Activated CD8-positive, alpha-beta memory T cell treated with anti-CD3 and anti-CD28 coated beads, Interleukin-2, amount 50 U/mL, for 1 hour (primary cell): Measurements from ENCODE around the gene LRRC74B.
"Not testable (repeated sequence)": the region's sequence is repeated elsewhere in the genome, so short reads cannot be mapped to it uniquely, and the experiment has no call there.

Source experiments
- DNase-seq: peaks from one replicate; pipeline ENCODE4 v3.0.0-alpha.2; 2020; ENCODE audit errors: extremely low read depth

Gene LRRC74B

DNA sequence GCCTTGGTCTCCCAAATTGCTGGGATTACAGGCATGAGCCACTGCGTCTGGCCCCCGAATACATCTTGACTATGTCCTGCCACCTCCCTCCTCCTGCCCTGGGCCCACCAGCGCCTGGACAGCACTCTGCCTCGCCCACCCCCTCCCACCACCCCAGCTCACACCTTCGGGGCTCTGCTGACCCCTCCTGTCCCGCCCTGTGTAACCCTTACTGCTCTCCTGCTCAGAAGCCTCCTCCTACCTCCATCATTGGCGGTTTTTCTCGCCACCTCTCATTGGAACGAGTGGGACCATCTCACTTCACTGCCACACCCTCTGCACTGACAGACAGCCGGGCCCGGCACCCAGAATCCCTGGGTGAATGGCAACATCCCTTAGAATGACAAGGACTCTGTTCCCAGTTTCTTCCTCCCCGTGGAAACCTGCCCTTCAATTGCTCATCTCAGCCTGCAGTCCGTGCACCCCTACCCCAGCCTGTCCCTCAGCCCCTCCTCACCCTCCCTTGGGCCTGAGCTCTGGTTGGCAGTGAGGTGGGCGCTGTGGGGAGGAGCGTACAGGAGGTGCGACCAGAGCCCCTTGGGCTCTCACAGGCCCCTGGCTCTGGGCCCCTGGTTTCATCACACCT, 32.2 kb downstream of the LRRC74B start:
- DNase-seq: no peak

GRCh38 chr22:21078916-21079315, 33.2 kb downstream of the LRRC74B start:
- DNase-seq: no peak

DNA sequence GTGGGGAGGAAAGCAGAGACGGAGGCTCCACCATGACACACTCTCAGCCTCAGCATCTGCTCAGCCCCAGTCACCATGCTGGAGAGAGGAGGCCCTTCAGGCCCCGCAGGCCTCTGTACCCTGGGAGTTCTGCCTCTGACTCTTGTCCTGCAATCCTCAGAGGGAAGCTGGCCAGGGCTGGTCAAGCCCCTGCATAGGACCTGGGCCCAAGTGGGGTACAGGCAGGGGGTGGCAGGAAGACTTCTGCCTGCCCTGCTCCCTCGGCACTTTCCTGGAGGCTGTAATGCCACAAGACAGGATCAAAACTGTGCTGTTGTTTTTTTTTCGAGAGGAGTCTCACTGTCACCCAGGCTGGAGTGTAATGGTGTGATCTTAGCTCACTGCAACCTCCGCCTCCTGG, 33.7 kb downstream of the LRRC74B start:
- no peak for DNase-seq

DNA sequence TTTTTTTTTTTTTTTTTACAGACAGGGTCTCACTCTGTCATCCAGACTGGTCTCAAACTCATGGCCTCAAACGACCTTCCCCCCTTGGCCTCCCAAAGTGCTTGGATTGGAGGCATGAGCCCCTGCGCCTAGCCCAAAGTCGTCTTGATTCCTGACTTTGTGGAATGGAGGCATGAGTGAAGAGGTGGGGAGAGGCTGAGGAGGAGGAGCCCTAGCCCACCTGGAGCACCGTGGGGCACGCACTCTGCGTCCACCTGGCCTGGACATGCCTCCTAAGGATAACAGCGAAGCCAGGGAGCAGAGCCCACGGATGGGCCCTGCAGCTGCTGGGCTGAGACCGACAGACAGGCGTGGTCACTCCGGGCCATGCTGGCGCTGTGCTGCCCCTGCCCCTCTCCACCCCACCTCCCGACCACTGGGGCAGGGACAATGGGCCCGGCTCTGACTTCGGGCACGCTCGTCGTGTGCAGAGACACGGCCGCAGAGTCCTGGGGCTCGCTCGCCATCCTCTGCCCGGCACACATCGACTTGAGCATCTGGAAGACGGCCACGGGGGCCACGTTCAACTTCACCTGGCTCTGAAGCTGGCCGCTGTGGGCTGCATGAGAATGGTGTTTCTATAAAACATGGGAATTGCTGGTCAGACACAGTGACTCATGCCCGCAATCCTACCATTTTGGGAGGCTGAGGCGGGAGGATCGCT, 34.8 kb downstream of the LRRC74B start:
- DNase-seq: no peak

- DNase-seq: no peak
Measured at GRCh38 chr22:21082248-21082647, 36.5 kb downstream of the LRRC74B start.

DNA sequence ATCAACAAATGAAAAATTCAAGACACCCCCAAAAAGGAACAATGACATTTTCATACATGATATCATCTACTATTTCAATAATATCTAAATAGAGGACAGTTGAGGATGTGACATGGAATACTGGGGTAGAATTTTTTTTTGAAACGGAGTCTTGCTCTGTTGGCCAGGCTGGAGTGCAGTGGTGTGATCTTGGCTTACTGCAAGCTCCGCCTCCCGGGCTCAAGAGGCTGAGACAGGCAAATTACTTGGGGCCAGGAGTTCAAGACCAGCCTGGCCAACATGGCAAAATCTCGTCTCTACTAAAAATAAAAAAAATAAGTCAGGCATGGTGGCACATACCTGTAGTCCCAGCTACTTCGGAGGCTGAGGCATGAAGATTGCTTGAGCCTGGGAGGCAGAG, 41.4 kb downstream of the LRRC74B start:
- DNase-seq: no peak

GRCh38 chr22:21087926-21088325, 42.2 kb downstream of the LRRC74B start:
- not testable (repeated sequence) for DNase-seq

DNA sequence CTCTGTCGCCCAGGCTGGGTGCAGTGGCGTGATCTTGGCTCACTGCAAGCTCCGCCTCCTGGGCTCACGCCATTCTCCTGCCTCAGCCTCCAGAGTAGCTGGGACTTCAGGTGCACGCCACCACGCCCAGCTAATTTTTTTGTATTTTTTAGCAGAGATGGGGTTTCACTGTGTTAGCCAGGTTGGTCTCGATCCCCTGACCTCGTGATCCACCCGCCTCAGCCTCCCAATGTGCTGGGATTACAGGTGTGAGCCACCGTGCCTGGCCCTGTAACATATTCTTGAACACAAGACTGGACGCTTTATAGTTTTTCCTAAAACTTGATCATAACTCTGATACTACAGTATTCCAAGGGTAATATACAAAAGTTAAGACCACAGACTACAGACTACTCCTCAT, 45.5 kb downstream of the LRRC74B start:
- DNase-seq: not testable (repeated sequence)

DNA sequence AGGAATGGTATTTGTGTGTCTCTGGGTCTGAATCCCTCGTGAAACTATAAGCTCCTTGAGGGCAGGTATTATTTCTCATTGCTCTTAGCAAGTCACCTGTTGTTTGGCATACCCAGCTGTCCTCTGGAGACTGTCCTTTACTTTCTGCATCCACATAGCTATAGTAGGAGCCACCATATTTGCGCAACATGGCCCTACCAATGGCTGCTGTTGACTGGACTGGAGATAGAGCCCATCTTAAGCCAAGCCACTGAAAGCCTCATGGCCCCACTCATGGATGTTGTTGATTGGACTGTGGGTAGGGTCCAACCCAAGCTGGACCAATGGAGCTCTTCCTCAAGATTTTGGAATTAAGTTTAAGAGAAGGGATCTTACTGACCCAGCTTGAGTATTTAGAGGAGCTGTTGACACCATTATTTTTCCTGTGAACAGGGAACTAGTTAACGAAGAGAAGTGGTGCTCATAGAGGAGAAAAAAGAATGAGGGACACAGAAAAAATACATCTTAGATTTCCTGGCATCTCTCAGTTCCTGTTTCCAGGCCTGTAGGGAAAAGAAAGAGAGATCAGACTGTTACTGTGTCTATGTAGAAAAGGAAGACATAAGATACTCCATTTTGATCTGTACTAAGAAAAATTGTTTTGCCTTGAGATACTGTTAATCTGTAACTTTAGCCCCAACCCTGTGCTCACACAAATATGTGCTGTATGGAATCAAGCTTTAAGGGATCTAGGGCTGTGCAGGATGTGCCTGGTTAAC, 47.2 kb downstream of the LRRC74B start:
- DNase-seq: no peak

- not testable (repeated sequence) for DNase-seq
Measured at GRCh38 chr22:21093555-21094137, 47.9 kb downstream of the LRRC74B start.

- no peak for DNase-seq
Measured at GRCh38 chr22:21094911-21095772, 49.4 kb downstream of the LRRC74B start.

GRCh38 chr22:21095773-21096107, 50.0 kb downstream of the LRRC74B start:
- DNase-seq: no peak

- DNase-seq: not testable (repeated sequence)
Measured at GRCh38 chr22:21096878-21097277, 51.1 kb downstream of the LRRC74B start.

DNA sequence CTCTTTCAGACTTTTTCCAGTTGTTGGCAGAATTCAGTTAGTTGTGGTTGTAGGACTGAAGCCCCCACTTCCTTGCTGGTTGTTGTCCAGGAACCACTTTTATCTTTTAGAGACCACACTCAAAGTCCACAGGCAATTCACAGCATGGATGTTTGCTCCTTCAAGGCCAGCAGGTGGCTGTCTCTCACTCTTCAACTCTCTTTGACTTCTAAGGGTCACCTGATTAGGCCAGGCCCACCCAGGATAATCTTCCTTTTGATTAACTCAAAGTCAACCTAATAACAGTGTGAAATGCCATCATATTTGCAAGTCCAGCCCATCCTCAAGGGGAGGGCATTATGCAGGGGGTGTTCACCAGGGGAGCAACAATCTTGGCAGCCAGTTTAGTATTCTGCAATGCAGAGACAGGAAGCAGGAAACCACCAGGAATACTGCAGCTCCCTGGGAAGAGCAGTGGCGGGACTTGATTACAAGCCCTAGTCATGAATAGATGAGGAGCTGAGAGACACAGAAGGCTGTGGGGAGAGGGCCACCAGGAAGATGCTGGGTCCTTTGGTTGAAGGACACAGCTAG, 52.4 kb downstream of the LRRC74B start:
- no peak for DNase-seq

GRCh38 chr22:21099578-21099977, 53.8 kb downstream of the LRRC74B start:
- no peak for DNase-seq

DNA sequence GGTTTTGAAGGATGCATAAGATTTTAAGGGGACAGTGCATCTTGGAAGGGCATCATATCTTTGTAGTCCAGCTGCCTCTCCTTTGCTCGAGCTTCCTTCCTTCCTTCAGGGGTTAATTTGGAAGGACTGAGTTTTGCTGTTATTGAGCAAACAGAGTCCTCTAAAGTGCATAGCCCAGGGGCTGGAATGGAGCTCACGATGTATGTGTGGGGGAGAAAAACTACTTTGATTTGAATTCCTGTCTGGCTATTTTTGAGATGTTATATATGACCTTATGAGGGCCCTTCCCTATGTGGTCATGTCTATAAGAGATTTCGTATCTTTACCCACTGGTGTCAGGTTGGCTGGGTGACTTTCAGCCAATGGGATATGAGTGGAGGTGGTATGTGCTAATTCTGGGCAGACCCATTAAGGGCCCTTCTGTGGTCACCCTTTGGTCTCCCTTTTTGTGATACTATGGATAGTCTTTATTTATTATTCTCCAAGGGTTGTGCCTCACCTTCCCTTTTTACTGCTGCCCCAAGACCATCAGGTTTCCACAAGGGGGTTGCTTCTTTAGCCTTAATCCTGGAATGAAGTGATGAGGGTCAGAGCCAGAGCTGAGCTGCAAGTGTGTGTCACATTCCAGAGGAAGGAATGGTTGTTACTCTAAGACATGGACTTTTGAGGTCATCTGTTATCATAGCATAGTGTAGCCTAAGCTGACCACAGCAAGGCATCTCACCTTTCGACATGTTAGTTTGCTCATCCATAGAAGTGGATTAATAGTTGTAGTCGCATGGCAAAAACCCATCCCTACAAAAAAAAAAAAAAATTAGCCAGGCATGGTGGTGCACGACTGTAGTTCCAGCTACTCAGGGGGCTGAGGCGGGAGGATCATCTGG, 54.6 kb downstream of the LRRC74B start:
- no peak for DNase-seq

DNA sequence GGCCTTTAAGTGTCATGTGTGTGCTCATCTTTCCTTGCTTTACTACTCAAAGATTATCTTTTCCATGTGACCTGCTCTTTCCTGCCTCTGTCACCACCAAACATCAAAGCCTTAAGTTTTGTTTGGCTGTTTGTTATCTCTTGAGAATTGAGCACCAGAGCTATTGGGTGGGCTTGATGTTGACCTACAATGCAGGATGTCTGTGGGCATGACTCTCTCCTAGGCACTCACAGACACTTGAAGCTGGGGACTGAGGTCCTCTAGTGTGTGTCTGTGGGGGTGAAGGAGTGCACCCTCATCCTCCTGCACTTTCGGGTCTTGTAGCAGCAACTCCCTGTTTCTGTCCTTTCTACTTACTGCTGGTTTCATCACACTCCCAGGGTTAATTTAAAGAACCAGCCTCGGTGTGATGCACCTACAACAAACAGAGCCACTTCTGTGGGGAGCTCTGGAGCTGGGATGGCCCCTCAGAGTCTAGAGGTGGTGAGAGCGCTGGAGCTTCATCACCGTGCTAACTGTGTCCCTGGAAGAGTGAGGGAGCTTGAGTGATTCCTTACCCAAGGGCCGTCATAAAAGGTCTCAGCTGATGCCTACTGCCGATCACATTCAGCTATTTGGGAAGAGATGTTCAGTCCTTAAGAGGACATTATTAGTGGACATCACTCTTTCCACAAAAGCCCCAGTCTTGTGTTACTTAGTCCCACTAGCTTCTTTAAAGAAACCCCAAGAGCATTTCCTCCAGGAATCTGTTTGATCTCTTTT, 56.3 kb downstream of the LRRC74B start:
- no peak for DNase-seq

GRCh38 chr22:21102659-21103267, 57.0 kb downstream of the LRRC74B start:
- DNase-seq: peak; percentile 25

GRCh38 chr22:21103633-21104032, 57.9 kb downstream of the LRRC74B start:
- no peak for DNase-seq
